Measurements from ENCODE around the gene MEPE.

Gene MEPE

DNA sequence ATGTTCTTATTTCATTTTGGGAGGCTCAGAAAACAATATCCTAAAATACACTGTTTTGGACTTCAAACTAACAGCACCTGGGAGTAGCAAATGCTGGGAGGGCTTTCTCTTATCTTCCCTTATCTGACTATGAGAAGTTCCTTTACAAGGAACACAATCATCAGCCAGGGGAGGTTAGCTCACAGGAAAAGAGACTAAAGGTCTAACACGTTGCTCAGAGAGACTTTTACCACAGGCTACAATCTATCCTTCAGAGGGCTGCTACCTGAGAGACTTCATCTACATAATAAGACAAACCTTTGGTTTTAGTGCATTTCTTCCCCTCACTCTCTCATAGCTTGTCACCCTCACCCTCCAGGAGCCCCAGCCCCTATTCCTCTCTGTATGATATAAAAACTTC, 35.8 kb downstream of the MEPE start:
- CTCF ChIA-PET, result interaction anchor here (1.0 to 1.6 kb wide), 3 partner anchors 15 to 20 kb away, joined by 3 to 4 read pairs (median 4); no protein-coding TSS in a partner anchor

DNA sequence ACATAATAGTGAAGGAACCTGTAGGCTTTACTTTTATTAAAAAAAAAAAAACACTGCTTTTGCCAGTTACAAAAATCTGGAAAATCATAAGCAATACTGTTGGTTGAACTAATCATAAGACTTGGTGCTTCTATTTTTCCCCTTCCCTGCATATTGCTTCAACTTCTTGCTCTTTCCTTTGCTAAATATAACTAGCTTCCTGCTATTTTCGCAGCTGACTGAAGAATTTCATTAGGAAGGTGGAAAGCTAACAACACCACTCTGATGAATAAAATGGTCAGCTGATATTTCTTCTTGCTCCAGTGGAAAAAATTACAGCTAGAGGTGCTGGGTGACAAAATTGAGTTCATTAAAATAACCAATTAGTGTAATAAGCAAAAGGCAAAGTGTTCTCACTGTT, 39.3 kb downstream of the MEPE start:
- ChIA-PET CTCF (interaction anchor here (1.1 to 1.5 kb wide), 3 partner anchors 19 to 103 kb away, joined by 3 to 4 read pairs (median 4); partner anchors contain the start of gene SPP1), POLR2A (no interaction called here)
- H3K4me3 ChIP-seq (ENCODE audit: low read depth, low read length), result no peak overlapping the region
- DNase-seq (ENCODE audit: low read depth, low spot score), result no peak
- TF ChIP-seq, protein P1, sequence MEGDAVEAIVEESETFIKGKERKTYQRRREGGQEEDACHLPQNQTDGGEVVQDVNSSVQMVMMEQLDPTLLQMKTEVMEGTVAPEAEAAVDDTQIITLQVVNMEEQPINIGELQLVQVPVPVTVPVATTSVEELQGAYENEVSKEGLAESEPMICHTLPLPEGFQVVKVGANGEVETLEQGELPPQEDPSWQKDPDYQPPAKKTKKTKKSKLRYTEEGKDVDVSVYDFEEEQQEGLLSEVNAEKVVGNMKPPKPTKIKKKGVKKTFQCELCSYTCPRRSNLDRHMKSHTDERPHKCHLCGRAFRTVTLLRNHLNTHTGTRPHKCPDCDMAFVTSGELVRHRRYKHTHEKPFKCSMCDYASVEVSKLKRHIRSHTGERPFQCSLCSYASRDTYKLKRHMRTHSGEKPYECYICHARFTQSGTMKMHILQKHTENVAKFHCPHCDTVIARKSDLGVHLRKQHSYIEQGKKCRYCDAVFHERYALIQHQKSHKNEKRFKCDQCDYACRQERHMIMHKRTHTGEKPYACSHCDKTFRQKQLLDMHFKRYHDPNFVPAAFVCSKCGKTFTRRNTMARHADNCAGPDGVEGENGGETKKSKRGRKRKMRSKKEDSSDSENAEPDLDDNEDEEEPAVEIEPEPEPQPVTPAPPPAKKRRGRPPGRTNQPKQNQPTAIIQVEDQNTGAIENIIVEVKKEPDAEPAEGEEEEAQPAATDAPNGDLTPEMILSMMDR (IDR thresholded peaks at IDR 0.05; ENCODE audit: insufficient read depth, low read length, missing control alignments), result no peak

More for the DNA sequence above, 35.8 kb downstream of the MEPE start:
- DNase-seq (ENCODE audit: low read depth, low spot score), result no peak
- no peak overlapping the region for H3K4me3 ChIP-seq (ENCODE audit: low read depth, low read length)
- TF ChIP-seq, protein P1 (IDR thresholded peaks at IDR 0.05; ENCODE audit: insufficient read depth, low read length, missing control alignments), result no peak
- POLR2A ChIA-PET, result no interaction called here

DNA sequence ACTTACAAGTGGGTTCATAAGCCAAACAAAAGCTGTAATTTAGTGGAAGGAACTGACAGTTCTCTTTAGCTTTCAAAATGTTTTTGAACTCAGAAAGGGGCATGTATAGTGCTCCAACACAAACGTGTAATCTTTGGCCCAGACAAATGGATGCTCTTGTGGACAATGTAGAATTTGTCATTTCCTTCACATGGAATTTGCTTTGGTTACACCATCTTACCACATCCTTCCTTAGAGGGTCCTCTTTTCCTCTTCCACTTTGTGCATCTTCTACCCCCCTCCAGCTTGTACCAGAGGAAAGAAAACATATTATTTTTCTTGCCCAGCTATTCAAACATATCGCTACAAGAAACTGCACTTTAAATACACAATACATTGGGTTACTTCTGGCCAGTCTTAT, 42.4 kb downstream of the MEPE start:
- ChIA-PET POLR2A (no interaction called here), CTCF (interaction anchor here (1.4 kb wide), 1 partner anchor 22 kb away, joined by 4 read pairs; no protein-coding TSS in a partner anchor)
- H3K4me3 ChIP-seq (ENCODE audit: low read depth, low read length), result no peak overlapping the region
- no peak for DNase-seq (ENCODE audit: low read depth, low spot score)
- TF ChIP-seq, protein P1 (IDR thresholded peaks at IDR 0.05; ENCODE audit: insufficient read depth, low read length, missing control alignments), result no peak

- H3K4me3 ChIP-seq (ENCODE audit: low read depth, low read length), result no peak overlapping the region
- TF ChIP-seq, protein P1 (IDR thresholded peaks at IDR 0.05; ENCODE audit: insufficient read depth, low read length, missing control alignments), result no peak
- ChIA-PET POLR2A (no interaction called here), CTCF (no interaction called here)
- DNase-seq (ENCODE audit: low read depth, low spot score), result no peak
Measured at GRCh38 chr4:87880106-87880505, 47.3 kb downstream of the MEPE start.

- DNase-seq (ENCODE audit: low read depth, low spot score), result no peak
- TF ChIP-seq, protein P1 (IDR thresholded peaks at IDR 0.05; ENCODE audit: insufficient read depth, low read length, missing control alignments), result no peak
- ChIA-PET CTCF (no interaction called here), POLR2A (no interaction called here)
- H3K4me3 ChIP-seq (ENCODE audit: low read depth, low read length), result no peak overlapping the region
Measured at GRCh38 chr4:87881115-87881514, 48.3 kb downstream of the MEPE start.

DNA sequence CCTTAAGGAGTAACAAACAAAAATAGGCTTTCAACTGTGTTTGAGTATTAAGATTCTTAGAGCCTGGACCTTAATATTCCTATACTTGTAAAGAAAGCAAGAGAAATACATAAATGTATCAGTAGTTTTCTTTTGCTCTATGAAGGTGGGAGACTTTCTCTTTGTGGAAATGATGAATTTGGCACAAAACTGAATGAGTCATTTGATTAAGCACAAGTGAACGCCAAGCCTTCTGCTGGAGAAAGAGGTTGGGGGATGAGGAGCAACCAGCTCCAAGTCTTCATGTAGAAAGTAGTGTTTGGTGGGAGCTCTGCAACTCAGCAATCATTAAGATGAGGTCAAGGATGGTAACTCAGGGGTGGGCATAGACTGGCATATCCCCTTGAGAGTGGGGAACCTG, 49.6 kb downstream of the MEPE start:
- TF ChIP-seq, protein P1 (IDR thresholded peaks at IDR 0.05; ENCODE audit: insufficient read depth, low read length, missing control alignments), result no peak
- no peak overlapping the region for H3K4me3 ChIP-seq (ENCODE audit: low read depth, low read length)
- DNase-seq (ENCODE audit: low read depth, low spot score), result no peak
- ChIA-PET CTCF (interaction anchor here (1.4 kb wide), 1 partner anchor 92 kb away, joined by 3 read pairs; no protein-coding TSS in a partner anchor), POLR2A (no interaction called here)
